ENCODE results near the gene ETS2.
A peak's percentile ranks its signal among the peaks of the same experiment; 100 is the strongest.

ETS2 gene

GRCh38 chr21:38765056-38765455 lies 40.7 kb upstream of the ETS2 start:
- Histone ChIP-seq H2AFZ (ENCODE audit: low read depth, low read length, severe bottlenecking) (no peak overlapping the region), H3K4me2 (ENCODE audit: low read depth, low read length, poor library complexity, severe bottlenecking) (no peak overlapping the region), H3K9ac (ENCODE audit: low read length) (no peak overlapping the region), H4K20me1 (ENCODE audit: low read depth, low read length) (no peaks in the 10 kb centered on the region), H3K27me3 (ENCODE audit: low read length) (no peaks in the 10 kb centered on the region), H3K36me3 (ENCODE audit: low read length) (no peaks in the 10 kb centered on the region), H3K79me2 (ENCODE audit: insufficient read depth, low read length) (no peaks in the 10 kb centered on the region), H3K4me3 (ENCODE audit: insufficient read depth, low read length, poor library complexity, severe bottlenecking) (no peak overlapping the region), H3K27ac (ENCODE audit: low read depth, low read length) (no peak overlapping the region), H3K9me3 (ENCODE audit: insufficient read depth, low read length) (no peaks in the 10 kb centered on the region), H3F3A (ENCODE audit: insufficient read depth) (peaks cover 8% of the 10 kb centered on the region; the same call in 1 of the 2 replicates), H3K9me2 (replicated peaks; ENCODE audit: insufficient read depth, low read length) (no peaks in the 10 kb centered on the region)
- TF ChIP-seq EZH2phosphoT487 (conservative IDR thresholded peaks at IDR 0.05; ENCODE audit: low read length): no peak
- TF ChIP-seq CTCF (IDR thresholded peaks at IDR 0.05; ENCODE audit: insufficient read depth, low read length, poor library complexity, severe bottlenecking): no peak

GRCh38 chr21:38766987-38767722 lies 38.6 kb upstream of the ETS2 start:
- peak overlapping the region; percentile 43 for H3K4me3 ChIP-seq (ENCODE audit: insufficient read depth, low read length, poor library complexity, severe bottlenecking)
- no peaks in the 10 kb centered on the region for H3K9me2 ChIP-seq (replicated peaks; ENCODE audit: insufficient read depth, low read length)
- no peaks in the 10 kb centered on the region for H3K36me3 ChIP-seq (ENCODE audit: low read length)
- no peaks in the 10 kb centered on the region for H3K27me3 ChIP-seq (ENCODE audit: low read length)
- H3F3A ChIP-seq (ENCODE audit: insufficient read depth): peaks cover 8% of the 10 kb centered on the region; the same call in 1 of the 2 replicates
- TF ChIP-seq CTCF (IDR thresholded peaks at IDR 0.05; ENCODE audit: insufficient read depth, low read length, poor library complexity, severe bottlenecking) (no peak), EZH2phosphoT487 (conservative IDR thresholded peaks at IDR 0.05; ENCODE audit: low read length) (no peak)
- no peaks in the 10 kb centered on the region for H3K79me2 ChIP-seq (ENCODE audit: insufficient read depth, low read length)
- H3K9me3 ChIP-seq (ENCODE audit: insufficient read depth, low read length): no peaks in the 10 kb centered on the region
- peak overlapping the region; percentile 97 for H2AFZ ChIP-seq (ENCODE audit: low read depth, low read length, severe bottlenecking)
- H3K27ac ChIP-seq (ENCODE audit: low read depth, low read length): peak overlapping the region; percentile 51
- peak overlapping the region; percentile 88 for H3K4me2 ChIP-seq (ENCODE audit: low read depth, low read length, poor library complexity, severe bottlenecking)
- H4K20me1 ChIP-seq (ENCODE audit: low read depth, low read length): no peaks in the 10 kb centered on the region
- peak overlapping the region; percentile 35; the same call in 1 of the 2 replicates for H3K9ac ChIP-seq (ENCODE audit: low read length)

- H2AFZ ChIP-seq (ENCODE audit: low read depth, low read length, severe bottlenecking): no peak overlapping the region
These were observed 37.2 kb upstream of the ETS2 start for GRCh38 chr21:38768471-38769063.

More at GRCh38 chr21:38768471-38769063, 37.2 kb upstream of the ETS2 start:
- Histone ChIP-seq H3K36me3 (ENCODE audit: low read length) (no peaks in the 10 kb centered on the region), H3K27me3 (ENCODE audit: low read length) (no peaks in the 10 kb centered on the region), H3K9me2 (replicated peaks; ENCODE audit: insufficient read depth, low read length) (no peaks in the 10 kb centered on the region), H3K9me3 (ENCODE audit: insufficient read depth, low read length) (no peaks in the 10 kb centered on the region), H3F3A (ENCODE audit: insufficient read depth) (peaks cover 8% of the 10 kb centered on the region; the same call in 1 of the 2 replicates), H3K4me2 (ENCODE audit: low read depth, low read length, poor library complexity, severe bottlenecking) (no peak overlapping the region), H3K4me3 (ENCODE audit: insufficient read depth, low read length, poor library complexity, severe bottlenecking) (no peak overlapping the region), H3K79me2 (ENCODE audit: insufficient read depth, low read length) (no peaks in the 10 kb centered on the region), H3K27ac (ENCODE audit: low read depth, low read length) (no peak overlapping the region), H4K20me1 (ENCODE audit: low read depth, low read length) (no peaks in the 10 kb centered on the region), H3K9ac (ENCODE audit: low read length) (no peak overlapping the region)
- no peak for TF ChIP-seq EZH2phosphoT487 (conservative IDR thresholded peaks at IDR 0.05; ENCODE audit: low read length)
- TF ChIP-seq CTCF (IDR thresholded peaks at IDR 0.05; ENCODE audit: insufficient read depth, low read length, poor library complexity, severe bottlenecking): no peak
